Astrocyte (in vitro differentiated cells and primary cell): ENCODE measurements around the gene PARL.

Experiments
- EZH2 ChIP-seq: IDR thresholded peaks from 2 replicates; pipeline ENCODE4 v1.6.1; 2012; ENCODE audit warnings: mild to moderate bottlenecking, low read length, inconsistent platforms; ENCODE audit not compliant: insufficient read depth
- TF ChIP-seq, protein P1 (sequence below): IDR thresholded peaks from 2 replicates; pipeline ENCODE4 v1.5.1; 2011; ENCODE audit warnings: low read depth, mild to moderate bottlenecking, inconsistent platforms, low read length, moderate library complexity; ENCODE audit not compliant: insufficient read depth

- TF ChIP-seq, protein P1, sequence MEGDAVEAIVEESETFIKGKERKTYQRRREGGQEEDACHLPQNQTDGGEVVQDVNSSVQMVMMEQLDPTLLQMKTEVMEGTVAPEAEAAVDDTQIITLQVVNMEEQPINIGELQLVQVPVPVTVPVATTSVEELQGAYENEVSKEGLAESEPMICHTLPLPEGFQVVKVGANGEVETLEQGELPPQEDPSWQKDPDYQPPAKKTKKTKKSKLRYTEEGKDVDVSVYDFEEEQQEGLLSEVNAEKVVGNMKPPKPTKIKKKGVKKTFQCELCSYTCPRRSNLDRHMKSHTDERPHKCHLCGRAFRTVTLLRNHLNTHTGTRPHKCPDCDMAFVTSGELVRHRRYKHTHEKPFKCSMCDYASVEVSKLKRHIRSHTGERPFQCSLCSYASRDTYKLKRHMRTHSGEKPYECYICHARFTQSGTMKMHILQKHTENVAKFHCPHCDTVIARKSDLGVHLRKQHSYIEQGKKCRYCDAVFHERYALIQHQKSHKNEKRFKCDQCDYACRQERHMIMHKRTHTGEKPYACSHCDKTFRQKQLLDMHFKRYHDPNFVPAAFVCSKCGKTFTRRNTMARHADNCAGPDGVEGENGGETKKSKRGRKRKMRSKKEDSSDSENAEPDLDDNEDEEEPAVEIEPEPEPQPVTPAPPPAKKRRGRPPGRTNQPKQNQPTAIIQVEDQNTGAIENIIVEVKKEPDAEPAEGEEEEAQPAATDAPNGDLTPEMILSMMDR, result no peak
- no peak for TF ChIP-seq EZH2
Observed at GRCh38 chr3:183871541-183871940, 13.1 kb downstream of the PARL start.
